UCSD-AML1 (cell line): ENCODE data around the gene PPEF1.
"Not testable (repeated sequence)": the region's sequence is repeated elsewhere in the genome, so short reads cannot be mapped to it uniquely, and the experiment has no call there.

Experiments
- DNase-seq: peaks from one replicate; lab custom pipeline; 2025; ENCODE audit not compliant: unreplicated experiment; lab: John Stamatoyannopoulos, UW

PPEF1 gene

DNA sequence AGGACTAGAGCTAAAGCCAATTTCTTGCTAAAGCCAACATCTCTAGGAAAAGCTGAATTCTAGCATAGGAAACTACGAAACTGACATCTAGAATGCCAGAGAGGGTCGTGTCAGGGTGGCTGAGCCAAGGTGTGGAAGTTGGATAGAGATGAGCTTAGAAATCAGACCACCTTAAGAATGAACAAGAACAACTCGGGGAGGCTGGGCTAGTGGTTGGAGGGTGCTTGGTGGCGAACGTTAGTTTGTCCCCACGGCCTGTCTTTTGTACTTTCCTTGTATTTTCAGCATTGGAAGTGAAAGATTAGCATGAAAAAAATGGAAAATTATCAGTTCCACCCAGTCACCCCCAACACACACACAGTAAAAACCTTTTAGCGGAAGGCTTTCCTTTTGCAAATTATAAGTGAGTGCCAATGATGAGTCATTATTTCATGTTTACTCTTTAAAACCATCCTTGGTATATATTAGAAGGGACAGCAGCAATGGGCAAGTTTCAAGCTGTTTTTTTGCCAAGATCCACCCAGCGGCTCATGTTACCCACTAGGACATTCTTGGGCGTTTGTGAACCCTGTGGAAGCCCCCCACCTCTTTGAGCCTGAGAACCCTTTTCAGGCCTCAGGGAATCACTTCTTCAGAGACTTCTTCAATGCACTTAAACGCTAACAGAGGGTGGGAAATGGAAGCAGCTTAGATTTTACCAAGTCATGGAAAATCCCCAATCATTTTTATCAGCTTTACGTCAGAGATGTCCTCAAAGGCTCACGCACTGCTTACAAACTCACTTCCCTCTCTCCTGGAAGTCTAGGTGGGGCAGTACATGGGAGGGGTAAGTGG, 4.9 kb upstream of the PPEF1 start:
- no peak for DNase-seq

DNA sequence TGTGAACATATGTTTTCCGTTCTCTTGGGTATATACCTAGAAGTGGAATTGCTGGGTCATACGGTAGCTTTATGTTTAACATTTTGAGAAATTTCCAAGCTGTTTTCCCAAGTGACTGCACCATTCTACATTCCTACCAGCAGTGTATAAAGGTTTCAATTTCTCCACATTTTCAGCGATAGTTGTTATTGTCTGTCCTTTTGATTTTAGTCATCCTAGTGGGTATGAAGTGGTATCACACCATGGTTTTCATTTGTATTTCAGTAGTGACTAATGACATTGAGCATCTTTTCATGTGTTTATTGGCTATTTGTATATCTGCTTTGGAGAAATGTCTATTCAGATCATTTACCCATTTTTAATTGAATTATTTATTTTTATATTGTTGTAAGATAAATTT, 2.4 kb downstream of the PPEF1 start:
- DNase-seq: no peak

DNA sequence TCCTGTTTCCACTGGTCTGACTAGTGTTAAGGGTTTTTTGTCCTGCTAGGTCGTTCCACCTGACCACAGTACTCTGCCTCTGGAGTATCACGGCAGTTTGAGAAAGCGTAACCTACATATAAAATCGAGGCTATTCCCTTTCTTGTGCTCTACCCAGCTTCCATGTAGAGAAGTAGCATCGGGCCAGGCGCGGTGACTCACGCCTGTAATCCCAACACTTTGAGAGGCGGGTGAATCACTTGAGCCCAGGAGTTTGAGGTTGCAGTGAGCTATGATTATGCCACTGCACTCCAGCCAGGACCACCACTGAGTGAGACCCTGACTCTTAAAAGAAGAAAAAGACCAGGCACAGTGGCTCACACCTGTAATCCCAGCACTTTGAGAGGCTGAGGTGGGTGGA, 7.5 kb downstream of the PPEF1 start:
- no peak for DNase-seq

DNA sequence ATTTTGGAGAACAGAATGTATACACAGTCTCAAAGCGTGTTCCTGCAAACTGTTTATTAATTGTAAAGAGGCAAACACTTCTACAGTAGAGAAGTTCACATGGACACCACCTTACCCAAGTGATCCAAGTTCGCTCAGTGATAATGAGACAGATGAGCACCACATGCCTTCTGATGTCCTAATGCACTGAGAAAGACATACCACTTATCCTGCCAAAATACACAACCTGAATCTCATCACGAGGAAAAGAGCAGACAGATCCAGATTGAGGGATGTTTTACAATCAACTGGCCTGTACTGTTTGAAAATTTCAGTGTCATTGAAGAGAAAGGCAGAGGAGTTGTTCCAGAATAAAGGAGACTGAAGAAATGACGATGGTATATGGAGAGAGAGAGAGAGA, 12.4 kb downstream of the PPEF1 start:
- no peak for DNase-seq

DNA sequence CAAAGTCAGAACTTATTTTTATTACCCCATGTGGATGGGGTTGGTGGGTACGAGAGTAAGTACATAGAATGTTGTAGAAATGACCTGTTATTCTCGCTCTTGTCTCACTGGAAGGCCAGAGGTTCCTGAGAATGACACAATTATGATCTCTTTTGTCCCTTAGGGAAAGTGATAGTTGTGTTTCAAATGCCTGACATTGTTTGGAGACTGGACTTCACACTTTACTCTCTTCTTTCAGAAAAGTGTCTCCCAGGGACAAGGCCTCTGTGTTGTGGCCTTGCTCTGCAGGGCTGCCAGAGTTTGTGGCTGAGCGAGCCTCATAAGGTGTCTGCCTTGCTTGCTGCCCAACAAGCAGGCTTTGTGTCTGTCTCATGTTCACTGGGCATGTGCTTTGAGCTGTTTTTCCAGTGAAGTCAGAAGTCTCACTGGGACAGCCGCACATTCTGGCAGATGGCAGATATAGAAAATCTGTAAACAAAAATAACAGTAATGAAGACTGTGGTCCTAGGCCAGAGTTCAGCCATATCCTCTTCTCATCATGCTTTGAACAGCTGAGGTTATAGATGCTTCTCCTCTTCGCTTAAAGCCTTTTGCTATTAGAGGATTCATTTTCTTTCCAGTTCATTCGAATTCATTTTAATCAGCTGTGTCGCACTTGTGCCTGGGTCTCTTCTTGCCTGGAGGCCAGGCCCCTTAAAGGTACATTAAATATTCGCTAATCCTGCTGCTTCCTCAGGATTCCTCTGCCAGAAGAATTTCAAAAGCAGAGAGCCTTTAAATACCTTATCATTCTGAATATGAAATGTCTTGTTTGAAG, 14.4 kb downstream of the PPEF1 start:
- no peak for DNase-seq

DNA sequence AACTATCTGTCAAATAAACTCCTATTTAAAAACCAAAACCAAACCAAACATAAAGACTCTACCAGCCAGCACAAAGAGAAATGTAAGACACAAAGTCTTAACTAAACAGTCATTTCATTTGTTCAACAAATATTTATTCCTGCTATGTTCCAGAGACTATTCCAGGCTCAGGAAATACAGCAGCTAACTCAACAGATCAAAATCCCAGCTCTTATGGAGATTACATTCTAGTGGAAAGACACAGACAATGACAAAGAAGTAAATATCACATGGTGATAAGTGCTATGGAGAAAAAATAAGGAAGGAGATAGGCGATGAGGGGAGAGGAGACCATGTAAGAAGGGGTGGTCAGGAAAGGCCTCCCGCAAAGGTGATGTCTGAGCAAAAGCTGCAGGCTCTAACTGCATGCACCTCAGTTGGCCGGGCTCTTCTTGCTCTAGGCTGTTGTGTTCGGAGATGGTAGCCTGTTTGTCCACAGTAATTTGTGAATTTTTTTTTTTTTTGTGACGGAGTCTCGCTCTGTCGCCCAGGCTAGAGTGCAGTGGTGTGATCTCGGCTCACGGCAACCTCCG, 15.1 kb downstream of the PPEF1 start:
- DNase-seq: no peak

DNA sequence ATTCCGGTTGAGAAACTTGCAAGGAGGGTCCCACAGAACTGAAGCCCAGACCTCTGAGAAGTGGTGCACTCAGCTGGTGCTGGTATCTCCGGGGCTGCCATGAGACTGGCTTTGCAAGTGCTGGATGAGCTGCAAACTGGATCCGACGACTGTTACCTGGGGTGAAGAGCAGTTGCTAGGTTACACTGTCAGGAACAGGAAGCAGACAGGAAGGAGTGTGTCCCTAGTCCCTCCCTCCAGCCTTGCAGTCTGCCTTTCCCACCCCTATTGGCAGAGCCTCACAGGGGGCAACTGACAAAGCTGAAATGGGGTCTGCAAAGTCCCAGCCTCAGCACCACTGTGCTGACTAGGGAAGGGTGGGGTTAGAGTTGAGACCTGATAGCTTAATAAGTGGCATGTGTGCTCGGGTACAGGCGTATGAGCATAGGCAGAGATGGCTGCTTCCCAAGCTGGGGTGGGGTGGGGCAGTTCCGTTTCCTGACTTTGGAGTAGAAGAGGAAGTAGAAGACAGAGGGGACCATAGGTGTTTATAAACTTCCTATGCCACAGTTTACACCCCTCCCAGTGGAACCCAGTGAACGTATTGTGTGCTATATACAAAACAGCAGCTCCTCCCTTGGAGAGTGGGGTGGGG, 18.0 kb downstream of the PPEF1 start:
- no peak for DNase-seq

DNA sequence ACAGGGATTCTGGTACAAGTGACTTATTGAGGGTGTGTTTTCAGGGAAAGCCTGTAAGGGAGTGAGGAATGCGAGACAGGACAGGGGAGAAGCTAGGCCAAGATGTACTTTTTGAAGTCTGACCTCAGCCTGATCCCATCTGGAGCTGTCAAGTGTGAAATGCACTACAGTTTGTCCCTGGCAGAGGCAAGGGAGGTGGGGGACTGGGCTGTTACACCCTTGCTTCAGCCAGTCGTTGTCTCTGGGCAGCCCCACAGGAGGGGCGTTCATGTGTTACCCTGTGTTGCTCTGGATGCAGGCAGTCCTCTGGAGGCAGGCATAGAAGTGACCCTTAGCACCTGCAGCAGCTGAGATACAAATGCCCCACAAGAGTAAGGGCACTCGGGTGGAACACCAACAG, 25.8 kb downstream of the PPEF1 start:
- DNase-seq: no peak

DNA sequence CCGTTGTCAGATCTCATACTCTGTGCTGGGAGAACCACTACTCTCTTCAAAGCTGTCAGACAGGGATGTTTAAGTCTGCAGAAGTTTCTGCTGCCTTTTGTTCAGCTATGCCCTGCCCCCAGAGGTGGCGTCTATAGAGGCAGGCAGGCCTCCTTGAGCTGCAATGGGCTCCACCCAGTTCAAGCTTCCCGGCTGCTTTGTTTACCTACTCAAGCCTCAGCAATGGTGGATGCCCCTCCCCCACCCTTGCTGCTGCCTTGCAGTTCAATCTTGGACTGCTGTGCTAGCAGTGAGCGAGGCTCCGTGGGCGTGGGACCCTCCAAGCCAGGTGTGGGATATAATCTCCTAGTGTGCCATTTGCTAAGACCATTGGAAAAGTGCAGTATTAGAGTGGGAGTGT, 32.2 kb downstream of the PPEF1 start:
- not testable (repeated sequence) for DNase-seq

DNA sequence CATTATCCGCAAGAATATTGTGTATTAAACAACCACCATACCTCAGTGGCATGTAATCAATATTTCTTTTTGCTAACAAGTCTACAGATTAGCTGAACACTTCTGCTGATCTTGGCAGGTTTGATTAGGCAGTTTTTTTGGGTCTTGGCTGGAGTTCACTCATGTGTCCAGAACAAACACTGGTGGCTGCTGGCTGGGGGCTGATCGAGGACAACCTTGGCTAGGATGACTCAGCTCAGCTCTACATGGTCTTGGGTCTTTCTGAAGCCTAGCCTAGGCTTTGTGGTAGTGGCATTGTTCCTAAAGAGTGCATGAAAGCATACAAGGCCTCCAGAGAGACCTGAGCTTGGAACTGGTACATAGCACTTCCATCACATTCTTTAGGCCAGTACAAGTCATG, 41.1 kb downstream of the PPEF1 start:
- DNase-seq: no peak

DNA sequence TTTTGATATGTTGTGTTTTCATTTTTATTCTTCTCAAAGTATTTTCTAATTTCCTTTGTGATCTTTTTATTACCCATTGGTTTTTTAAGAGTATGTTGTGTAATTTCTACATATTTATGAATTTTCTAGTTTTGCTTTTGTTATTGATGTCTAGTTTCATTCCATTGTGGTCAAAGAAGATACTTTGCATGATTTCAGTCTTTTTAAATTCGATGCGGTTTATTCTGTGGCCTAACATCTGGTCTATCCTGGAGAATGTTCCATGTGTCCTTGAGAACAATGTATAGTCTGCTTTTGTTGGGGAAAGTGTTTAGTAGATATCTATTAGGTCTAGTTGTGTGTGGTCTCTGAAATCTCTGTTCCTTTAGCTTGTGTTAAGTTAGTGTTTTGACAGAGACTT, 46.2 kb downstream of the PPEF1 start:
- DNase-seq: no peak

DNA sequence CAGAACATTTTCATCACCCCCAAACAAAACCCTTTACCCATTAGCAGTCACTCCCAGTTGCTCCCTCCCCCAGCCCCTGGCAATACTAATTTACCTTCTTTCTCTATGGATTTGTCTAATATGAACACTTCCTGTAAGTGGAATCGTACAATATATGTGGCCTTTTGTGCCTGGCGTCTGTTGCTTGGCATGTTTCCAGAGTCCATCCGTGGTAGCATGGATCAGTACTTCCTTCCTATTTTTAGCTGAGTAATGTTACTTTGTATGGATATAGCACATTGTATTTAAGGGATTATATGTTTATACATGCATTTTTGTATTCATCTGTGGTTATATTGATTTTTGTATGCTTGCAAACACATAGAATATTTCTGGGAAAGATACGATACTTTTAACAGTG, 48.2 kb downstream of the PPEF1 start:
- no peak for DNase-seq

DNA sequence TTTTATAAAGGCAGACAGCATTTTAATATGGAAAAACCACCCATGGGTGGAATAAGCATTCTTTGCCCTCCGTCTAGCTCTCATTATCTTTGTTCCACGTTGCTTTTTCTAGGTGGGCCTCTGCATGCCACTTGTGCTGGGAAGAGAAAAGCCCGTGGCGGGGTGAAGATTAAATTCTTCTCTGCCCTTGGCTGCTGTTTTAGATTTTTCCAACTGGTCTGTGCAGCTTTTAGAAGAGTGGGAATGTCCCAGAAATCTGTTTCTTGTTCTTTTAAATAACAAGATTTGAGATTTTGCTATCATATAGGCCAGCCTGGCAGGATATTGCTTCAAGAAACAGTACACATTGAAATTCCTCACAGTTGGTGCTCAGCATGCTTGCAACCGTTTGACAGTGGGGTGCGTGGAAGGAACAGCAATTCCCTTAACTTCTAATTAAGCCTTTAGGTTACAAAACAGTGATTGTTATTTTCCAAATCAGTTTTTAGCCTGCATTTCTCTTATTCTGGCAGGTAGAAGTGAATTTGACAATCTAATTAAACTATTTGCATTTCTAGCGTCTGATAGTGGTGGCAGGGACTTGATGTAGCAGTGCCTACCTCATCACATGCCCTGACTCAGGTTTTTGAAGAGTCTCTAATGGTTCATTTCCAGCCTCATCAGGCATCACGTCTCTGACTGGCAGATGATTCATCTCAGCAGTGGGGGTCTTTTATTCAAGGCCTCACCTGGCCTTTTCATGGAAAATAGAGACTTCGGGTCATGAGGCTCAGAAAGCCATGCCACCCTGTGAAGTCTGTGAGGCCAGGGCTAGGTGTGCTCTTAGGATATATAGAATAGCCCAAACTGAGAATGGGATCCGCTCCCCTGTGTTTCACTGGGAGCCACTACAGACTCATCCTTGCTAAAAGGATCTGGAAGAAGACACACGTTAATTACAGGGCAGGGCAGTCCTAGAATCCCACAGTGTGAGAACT, 50.8 kb downstream of the PPEF1 start:
- DNase-seq: no peak

DNA sequence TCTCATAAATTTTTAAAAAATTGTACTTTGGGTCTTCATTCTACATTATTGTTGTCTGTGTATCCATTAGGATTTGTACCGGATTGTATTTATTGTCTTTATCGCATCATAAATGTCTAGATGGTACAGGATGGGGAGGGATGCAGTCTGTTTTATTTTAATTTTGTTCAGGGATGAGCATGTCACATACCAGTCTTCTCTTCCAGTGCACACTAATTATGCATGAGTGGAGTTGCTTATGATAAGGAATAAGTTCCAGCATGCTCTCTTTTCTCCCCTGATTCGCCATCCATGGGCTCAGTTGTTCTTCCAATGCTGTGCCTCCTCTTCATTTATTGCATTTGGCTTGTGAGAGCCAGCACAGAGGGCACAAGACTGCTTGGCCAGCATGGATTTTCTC, 54.3 kb downstream of the PPEF1 start:
- DNase-seq: no peak

DNA sequence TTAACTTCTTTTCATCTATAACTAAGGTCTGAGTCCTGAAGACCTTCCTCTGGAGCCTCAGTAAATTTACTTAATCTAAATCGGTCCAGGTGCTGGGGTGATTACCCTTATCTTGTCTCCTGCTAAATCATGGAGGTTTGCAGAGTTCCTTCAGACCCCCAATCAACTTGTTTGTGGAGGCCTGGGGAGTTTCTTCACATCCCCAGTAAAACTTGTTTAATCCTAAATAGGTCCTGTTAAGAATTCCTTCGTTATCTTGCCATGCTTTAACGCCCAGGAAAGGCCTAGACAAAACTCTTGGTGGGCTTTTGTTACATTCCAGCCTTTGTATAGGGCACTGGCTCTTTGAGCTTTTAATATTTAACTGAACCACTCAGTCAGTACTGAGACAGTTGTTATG, 55.7 kb downstream of the PPEF1 start:
- not testable (repeated sequence) for DNase-seq

DNA sequence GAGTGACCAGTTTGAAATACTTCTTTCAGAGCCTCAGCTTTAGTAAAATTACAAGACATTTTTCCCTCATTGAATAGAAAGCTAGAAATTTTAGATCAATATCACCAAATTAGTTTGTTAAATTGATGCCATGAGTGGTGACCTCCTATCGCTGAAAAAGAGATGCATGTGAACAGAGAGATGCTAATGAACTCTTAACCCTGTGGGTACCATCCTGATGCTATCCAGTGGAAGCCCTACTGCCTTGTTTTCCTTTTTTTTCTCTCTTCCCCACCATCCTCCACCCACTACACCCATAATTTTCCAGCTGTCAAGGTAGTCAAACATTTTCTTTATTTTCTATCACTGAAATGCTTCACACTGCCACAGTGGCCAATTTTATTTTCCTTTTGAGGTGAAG, 61.9 kb downstream of the PPEF1 start:
- no peak for DNase-seq

DNA sequence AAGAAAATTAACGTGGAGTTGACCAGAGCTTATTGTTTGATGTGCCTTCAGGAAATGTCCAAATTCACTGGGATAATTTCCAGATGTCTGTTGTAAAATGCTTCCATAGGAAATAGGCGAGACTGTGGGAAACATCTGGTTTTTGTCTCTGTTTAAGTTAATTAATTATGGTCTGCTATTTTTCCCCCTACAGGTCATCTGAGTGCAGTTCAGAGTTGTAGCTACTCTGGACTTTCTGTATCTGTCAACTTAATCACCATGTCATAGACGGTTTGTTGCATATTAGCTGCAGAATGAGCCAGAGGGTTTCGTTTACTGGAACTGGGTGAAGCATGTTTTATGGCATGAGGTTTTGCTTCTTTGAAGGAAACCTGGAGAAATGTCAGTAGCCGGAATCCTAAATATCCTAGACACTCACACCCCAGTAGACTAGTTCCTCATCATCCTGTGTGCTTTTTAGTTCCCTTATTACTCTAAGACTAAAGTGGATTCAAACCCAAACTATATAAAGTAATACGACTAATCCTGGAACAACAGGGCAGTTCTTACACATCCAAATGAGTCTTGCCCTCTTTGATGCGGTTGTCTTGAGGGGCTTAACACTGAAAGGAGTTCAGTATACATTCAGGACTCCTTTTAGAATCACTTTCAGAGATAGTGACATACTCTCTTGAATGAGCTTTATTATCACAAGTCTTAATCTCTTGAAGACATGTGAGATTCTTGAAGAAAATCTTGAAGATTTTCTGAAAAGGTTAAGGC, 62.5 kb downstream of the PPEF1 start:
- no peak for DNase-seq

DNA sequence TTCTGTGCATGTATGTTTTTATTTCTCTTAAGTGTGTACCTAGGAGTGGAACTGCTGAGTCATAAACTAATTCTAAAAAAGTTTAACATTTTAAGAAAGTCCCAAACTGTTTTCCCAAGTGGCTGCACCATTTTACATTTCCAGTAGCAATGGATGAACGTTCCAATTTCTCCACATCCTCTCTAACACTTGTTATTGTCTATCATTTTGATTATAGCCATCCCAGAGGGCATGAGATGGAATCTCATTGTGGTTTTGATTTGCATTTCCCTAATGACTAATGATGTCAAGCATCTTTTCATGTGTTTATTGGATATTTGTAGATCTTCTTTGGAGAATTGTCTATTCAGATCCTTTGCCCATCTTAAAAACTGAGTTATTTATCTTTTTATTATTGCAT, 82.5 kb downstream of the PPEF1 start:
- DNase-seq: no peak

DNA sequence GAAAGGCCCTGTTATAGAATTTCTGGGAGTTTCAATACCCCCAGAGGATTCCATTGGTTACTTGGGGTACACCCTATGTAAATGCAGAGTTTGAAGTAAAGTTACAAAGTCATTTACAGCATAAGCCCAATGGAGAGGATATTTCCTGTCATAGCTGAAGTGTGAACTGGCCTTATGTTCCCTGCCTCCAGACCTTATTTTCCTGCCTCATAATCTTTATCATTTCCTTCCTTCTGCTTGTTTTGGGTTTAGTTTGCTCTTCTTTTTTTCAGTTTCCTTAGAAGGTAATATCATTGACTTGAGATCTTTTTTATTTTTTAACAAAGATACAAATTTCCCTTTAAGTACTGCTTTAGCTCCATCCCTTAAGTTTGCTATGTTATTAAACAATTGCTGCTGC, 85.4 kb downstream of the PPEF1 start:
- no peak for DNase-seq

DNA sequence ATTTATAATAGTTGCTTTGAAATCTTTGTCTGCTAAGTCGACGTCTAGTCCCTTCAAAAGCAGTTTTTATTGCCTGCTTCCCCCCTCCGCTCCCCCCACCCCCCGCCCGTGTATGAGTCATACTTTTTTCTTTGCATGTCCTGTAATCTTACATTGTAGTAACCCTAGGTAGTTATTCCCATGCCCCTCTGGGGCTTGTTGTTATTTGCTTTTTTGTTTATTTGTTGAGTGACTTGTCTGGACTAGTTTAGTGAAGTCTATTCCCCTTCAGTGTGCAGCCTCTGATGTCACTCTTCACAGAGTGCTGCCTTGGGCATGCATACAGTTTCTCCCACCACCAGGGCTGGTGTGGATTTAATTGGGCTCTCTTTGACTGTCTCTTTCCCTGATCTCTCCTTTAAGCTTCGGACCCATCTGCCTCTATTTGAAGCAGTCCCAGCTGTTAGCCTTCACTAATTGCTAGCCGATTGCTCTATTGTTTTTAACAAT, 86.2 kb downstream of the PPEF1 start:
- no peak for DNase-seq
